Measurements from ENCODE around the gene SH3GL3.

SH3GL3 gene

DNA sequence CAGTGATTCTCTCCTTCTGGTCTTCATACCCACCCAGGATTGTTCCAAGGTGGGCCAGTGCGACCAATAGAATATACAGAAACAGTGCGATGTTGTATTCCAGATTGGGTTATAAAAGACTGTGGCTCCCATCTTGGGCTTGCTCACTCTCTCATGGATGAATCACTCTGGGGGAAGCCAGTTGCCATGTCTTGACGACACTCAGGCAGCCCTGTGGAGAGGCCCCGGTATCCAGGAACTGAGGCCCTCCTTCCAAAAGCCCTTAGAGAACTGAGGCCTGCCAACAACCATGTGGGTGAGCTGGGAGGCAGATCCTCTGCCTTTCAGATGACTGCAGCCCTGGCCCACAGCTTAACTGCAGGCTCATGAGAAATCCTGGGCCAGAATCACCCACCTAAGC is 57.2 kb downstream of the SH3GL3 start:
- DNase-seq (ENCODE audit: low read depth in 2 of 2) = no peak

DNA sequence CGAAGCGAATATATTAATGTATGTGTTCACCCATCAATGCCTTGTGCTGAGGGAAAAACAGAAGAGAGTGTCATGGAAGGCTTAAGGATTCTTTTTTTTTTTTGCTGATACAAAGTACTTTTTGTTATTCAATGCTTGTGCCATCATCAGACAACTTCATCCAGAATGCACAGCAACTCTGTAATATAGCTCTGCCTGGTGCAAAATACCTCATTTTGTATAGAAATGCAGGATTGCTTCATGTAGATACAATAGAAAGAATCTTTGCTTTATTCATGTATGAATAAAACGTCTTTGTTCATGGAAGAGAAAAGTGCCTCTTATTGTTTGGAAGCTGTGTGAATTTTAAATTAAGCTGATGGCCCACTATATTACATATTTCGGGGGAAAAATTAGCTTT is 62.9 kb downstream of the SH3GL3 start:
- no peak for DNase-seq (ENCODE audit: low read depth in 2 of 2)

GRCh38 chr15:83512459-83512858 is 65.3 kb downstream of the SH3GL3 start:
- DNase-seq (ENCODE audit: low read depth in 2 of 2) = no peak

DNA sequence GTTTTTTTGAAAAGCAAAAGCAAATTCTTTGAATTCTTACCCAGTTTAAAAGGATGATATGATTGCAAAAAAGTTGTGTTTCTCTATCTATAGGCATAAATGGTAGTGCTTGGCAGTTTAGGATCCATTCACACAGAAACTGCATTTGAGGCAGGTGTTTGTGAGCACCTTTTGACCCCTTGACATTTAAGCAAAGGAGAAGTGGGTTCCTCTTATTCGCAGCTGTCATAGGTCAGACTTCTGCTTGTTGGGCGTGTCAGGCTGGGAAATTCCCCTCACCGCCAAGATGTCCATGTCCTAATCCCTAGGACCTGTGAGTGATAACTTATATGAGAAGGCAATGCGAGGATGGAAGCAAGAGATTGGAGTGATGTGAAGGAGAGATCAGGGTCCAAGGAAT is 67.4 kb downstream of the SH3GL3 start:
- no peak for DNase-seq (ENCODE audit: low read depth in 2 of 2)

- no peak for DNase-seq (ENCODE audit: low read depth in 2 of 2)
These were observed 68.0 kb downstream of the SH3GL3 start for GRCh38 chr15:83515164-83515563.

DNA sequence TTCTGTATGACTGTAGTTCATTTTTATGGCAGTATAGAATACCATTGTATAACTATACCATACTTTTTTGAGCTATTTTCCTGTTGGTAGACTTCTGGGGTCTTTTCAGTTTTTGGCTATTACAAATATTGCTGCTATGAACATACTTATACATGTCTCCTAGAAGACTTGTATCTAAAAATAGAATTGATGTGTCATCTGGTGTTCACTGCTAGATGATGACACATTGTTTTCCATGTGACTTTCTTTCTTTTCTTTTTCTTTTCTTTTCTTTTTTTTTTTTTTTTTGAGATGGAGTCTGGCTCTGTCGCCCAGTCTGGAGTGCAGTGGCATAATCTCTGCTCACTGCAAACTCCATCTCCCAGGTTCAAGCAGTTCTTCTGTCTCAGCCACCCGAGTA is 69.8 kb downstream of the SH3GL3 start:
- DNase-seq (ENCODE audit: low read depth in 2 of 2) = no peak

- DNase-seq (ENCODE audit: low read depth in 2 of 2) = no peak
These were observed 79.2 kb downstream of the SH3GL3 start for GRCh38 chr15:83526319-83526718.

- DNase-seq (ENCODE audit: low read depth in 2 of 2) = no peak
These were observed 86.3 kb downstream of the SH3GL3 start for GRCh38 chr15:83533410-83533962.

GRCh38 chr15:83537606-83538005 is 90.5 kb downstream of the SH3GL3 start:
- no peak for DNase-seq (ENCODE audit: low read depth in 2 of 2)

DNA sequence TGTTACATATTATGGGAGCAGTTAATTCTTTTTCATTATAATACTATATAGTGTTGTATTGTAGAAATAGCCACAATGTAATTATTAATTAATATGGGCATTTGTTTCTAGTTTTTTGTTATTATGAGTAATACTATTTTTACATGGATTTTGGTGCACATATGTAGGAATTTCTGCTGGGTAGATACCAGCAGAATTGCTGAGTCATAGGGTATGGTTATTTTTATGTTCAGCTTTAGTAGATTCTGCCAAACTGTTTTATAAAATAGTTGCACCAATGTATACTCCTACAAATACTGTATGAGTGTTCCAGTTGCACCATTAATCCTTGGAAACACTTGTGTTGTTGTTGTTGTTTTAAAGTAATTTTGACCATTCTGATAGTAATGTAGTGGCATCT is 91.5 kb downstream of the SH3GL3 start:
- DNase-seq (ENCODE audit: low read depth in 2 of 2) = no peak

GRCh38 chr15:83545804-83546511 is 98.8 kb downstream of the SH3GL3 start:
- DNase-seq (ENCODE audit: low read depth in 2 of 2) = no peak

- DNase-seq (ENCODE audit: low read depth in 2 of 2) = no peak
These were observed 99.4 kb downstream of the SH3GL3 start for GRCh38 chr15:83546512-83546888.

- no peak for DNase-seq (ENCODE audit: low read depth in 2 of 2)
These were observed 100.0 kb downstream of the SH3GL3 start for GRCh38 chr15:83547168-83547567.

GRCh38 chr15:83549623-83550022 is 102.5 kb downstream of the SH3GL3 start:
- DNase-seq (ENCODE audit: low read depth in 2 of 2) = no peak

GRCh38 chr15:83554558-83554957 is 107.4 kb downstream of the SH3GL3 start:
- DNase-seq (ENCODE audit: low read depth in 2 of 2) = no peak

GRCh38 chr15:83555383-83555782 is 108.2 kb downstream of the SH3GL3 start:
- DNase-seq (ENCODE audit: low read depth in 2 of 2) = no peak

DNA sequence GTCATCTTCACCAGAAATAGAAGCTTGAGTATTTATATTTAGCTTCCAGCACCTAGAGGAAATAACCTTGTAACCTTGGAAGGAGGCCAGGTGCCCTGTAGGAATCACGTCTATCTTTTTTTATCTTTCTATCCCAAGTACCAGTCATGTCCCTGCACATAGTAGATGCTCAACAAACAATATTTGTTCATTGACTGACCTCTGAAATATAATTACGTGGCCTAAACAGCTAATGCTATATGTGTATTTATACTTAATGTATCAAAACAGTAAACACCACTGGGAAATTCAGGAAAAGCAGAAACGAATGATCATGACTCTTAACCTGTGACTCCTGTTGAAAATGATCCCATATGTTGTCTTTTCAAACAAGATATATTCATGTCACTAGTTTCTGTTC is 108.9 kb downstream of the SH3GL3 start:
- DNase-seq (ENCODE audit: low read depth in 2 of 2) = no peak

DNA sequence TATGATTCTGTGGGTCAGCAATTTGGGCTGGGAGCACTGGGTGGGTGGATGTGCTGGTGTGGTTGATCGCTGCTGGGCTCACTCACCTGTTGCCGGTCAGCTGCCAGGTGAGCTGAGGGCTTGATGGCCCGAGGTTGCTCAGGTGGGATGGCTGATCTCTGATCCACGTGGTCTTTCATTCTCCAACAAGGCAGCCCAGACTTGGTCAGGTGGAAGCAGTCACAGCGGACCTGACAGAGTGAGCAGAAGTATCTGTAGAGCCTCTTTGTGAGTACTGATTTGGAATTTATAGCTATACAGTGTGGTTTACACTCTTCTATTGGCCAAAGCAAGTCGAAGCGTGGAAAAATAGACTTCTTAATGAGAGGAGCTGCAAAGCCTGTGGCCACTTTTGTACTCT is 109.6 kb downstream of the SH3GL3 start:
- DNase-seq (ENCODE audit: low read depth in 2 of 2) = no peak

GRCh38 chr15:83558146-83558545 is 111.0 kb downstream of the SH3GL3 start:
- DNase-seq (ENCODE audit: low read depth in 2 of 2) = no peak

DNA sequence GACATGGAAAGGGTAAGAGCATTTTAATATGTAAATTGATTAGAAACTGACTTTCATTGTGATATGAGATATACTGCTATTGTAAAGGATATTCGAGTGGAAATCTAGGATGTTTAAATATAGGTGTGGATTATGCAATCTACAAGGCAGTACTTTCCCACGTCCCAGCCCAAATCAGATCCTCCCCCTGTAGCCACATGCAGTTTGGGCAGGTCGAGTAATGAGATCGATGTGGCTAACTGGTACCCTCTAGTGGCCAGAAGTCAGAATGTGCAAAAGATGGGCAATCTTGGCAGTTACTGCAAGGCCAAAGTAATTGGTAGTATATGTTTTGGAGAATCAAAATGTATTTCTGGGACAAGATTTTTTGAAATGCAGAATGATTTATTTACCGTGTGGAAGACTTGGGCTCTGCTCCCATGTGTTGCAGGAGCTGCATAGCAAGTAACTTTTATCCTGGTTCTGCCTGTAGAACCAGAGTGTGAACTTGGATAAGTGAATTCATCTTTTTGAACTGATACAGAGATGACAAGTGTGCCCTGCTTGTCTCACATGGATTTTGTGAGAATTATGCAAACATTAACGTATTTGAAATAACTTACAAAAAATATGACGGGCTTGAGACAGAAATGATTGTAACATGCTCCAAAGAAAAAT is 112.3 kb downstream of the SH3GL3 start:
- DNase-seq (ENCODE audit: low read depth in 2 of 2) = no peak

DNA sequence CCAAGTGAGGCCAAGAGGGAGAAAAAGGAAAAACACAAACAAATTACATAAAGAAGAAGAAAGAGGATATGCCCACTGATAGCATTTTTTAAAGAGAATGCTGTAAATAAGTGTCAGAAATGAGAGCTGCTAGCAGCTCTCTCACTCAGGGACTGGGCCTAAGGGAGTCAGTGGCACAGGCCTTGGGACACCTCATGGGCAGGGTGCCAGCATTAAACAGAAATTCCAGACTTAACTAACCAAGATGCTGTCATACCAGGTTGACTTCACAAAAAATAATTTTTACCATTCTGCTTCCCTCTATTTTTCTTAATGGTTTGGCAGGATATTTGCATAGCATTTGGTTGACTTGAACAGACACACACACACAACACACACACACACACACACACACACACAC is 114.5 kb downstream of the SH3GL3 start:
- DNase-seq (ENCODE audit: low read depth in 2 of 2) = no peak

GRCh38 chr15:83565138-83565537 is 118.0 kb downstream of the SH3GL3 start:
- DNase-seq (ENCODE audit: low read depth in 2 of 2) = no peak

DNA sequence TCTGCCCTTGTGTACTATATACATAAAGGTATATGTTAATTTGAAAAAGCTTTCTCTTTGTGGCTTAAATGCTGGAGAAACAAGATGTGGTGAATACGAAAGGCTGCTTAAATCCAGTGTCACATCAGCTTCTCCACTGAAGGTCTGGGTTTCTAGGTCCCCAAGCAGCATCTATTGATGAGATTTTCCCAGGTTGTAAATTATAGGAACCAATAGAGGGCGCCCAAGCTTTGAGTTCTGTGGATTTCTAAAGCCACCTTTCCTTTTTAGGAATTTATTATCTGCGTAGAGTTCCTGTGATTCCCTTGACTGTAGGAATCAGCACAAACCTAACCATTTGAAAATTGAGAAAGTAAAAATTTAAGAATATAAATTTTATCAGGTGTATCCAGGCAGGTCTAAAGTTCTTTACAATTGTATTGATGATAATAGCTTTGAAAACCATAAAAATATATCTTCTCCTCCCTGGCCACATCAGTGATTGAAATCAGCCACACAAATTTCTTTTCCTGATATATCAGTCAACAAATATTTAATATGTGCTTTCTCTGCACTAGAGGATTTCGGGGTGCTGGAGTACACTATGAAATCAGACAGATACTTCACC is 118.5 kb downstream of the SH3GL3 start:
- no peak for DNase-seq (ENCODE audit: low read depth in 2 of 2)
